Endothelial cell of umbilical vein (primary cell): ENCODE results near the gene C6orf89.

Experiments
- CTCF ChIP-seq, 2 donors: IDR thresholded peaks; 1 replicate in 1 of 2; 2 replicates in 1 of 2; pipeline ENCODE4 v1.5.1; 2011; ENCODE audit warnings: low read length in 2 of 2, mild to moderate bottlenecking in 2 of 2, moderate library complexity in 2 of 2, control low read depth in 1 of 2, inconsistent platforms in 1 of 2, low read depth in 1 of 2; ENCODE audit not compliant: insufficient read depth in 1 of 2; ENCODE audit errors: extremely low read depth in 1 of 2
- EZH2 ChIP-seq: IDR thresholded peaks from 2 replicates; pipeline ENCODE4 v1.6.1; 2012; ENCODE audit warnings: borderline replicate concordance, low read depth, mild to moderate bottlenecking, moderate library complexity, low read length, inconsistent platforms; ENCODE audit not compliant: severe bottlenecking
- MAX ChIP-seq: IDR thresholded peaks from 2 replicates; pipeline ENCODE4 v1.6.1; 2011; ENCODE audit not compliant: insufficient read depth, insufficient read length
- POLR2A ChIP-seq: IDR thresholded peaks from 2 replicates; pipeline ENCODE4 v1.6.1; 2012; ENCODE audit warnings: low read depth, mild to moderate bottlenecking, control low read depth, low read length
- POLR2AphosphoS5 ChIP-seq: IDR thresholded peaks from 2 replicates; pipeline ENCODE4 v1.6.1; 2012; ENCODE audit warnings: low read depth, mild to moderate bottlenecking, control low read depth, low read length, moderate library complexity; ENCODE audit not compliant: insufficient read depth

GRCh38 chr6:36955136-36955535 is 69.4 kb downstream of the C6orf89 start:
- TF ChIP-seq POLR2AphosphoS5 (no peak), CTCF (IDR thresholded peaks at IDR 0.05; ENCODE audit: extremely low read depth in 1 of 2, insufficient read depth in 1 of 2, low read depth in 1 of 2, low read length in 2 of 2) (no peak), MAX (no peak), POLR2A (no peak), EZH2 (no peak)
